Fibroblast of skin of left quadriceps (primary cell): ENCODE results near the gene ZFYVE1.
A peak's percentile ranks its signal among the peaks of the same experiment; 100 is the strongest.
"Not testable (repeated sequence)": the region's sequence is repeated elsewhere in the genome, so short reads cannot be mapped to it uniquely, and the experiment has no call there.

ENCODE experiments used
- DNase-seq, 2 experiments: peaks; one replicate each; pipeline ENCODE4 v3.0.0-alpha.2; 2013; ENCODE audit warnings: low read depth in 2 of 2

Gene ZFYVE1

GRCh38 chr14:73026845-73027542 lies at the start of gene ZFYVE1:
Gene ZFYVE1, minus strand, starts transcription at chr14:73027106. Its CDS starts 2,598 bp downstream, at chr14:73024508.
- DNase-seq: peak; percentile 96

GRCh38 chr14:73069585-73069984 lies 42.7 kb upstream of the ZFYVE1 start:
- DNase-seq: no peak

GRCh38 chr14:73058922-73059673 lies 32.2 kb upstream of the ZFYVE1 start:
- DNase-seq: no peak

- peak; percentile 98 to 99 for DNase-seq
Observed at GRCh38 chr14:73058224-73058921, 31.5 kb upstream of the ZFYVE1 start, which contains the start of gene RBM25. Gene RBM25, plus strand, starts transcription at chr14:73058534. Its CDS starts 13,108 bp downstream, at chr14:73071642.

- DNase-seq: no peak
Observed at GRCh38 chr14:73057944-73058223, 31.0 kb upstream of the ZFYVE1 start.

- no peak for DNase-seq
Observed at GRCh38 chr14:73055251-73055650, 28.3 kb upstream of the ZFYVE1 start.

- DNase-seq: no peak
Observed at GRCh38 chr14:73049428-73049827, 22.5 kb upstream of the ZFYVE1 start.

- no peak for DNase-seq
Observed at GRCh38 chr14:73047808-73048207, 20.9 kb upstream of the ZFYVE1 start.

- DNase-seq: not testable (repeated sequence)
Observed at GRCh38 chr14:73036706-73037450, 10.0 kb upstream of the ZFYVE1 start.

GRCh38 chr14:73027984-73028383 lies 1.1 kb upstream of the ZFYVE1 start:
- DNase-seq: no peak

GRCh38 chr14:73027546-73027945 lies 640 bp upstream of the ZFYVE1 start:
- DNase-seq: no peak

GRCh38 chr14:73026243-73026844 lies 562 bp downstream of the ZFYVE1 start:
- DNase-seq: no peak

GRCh38 chr14:73025544-73025943 lies 1.4 kb downstream of the ZFYVE1 start:
- no peak for DNase-seq

GRCh38 chr14:73022051-73022450 lies 4.9 kb downstream of the ZFYVE1 start:
- DNase-seq: no peak

GRCh38 chr14:73016011-73016410 lies 10.9 kb downstream of the ZFYVE1 start:
- DNase-seq: not testable (repeated sequence)

GRCh38 chr14:73015552-73015951 lies 11.4 kb downstream of the ZFYVE1 start:
- not testable (repeated sequence) for DNase-seq

GRCh38 chr14:73014105-73014504 lies 12.8 kb downstream of the ZFYVE1 start:
- no peak for DNase-seq

GRCh38 chr14:73011189-73011588 lies 15.7 kb downstream of the ZFYVE1 start:
- DNase-seq: not testable (repeated sequence)

GRCh38 chr14:73008501-73008900 lies 18.4 kb downstream of the ZFYVE1 start:
- peak; percentile 37 to 48 for DNase-seq

GRCh38 chr14:73007835-73008234 lies 19.1 kb downstream of the ZFYVE1 start:
- no peak for DNase-seq

- DNase-seq: not testable (repeated sequence)
Observed at GRCh38 chr14:73004641-73005040, 22.3 kb downstream of the ZFYVE1 start.
